Motor neuron (in vitro differentiated cells): ENCODE results near the gene TMEM120A. TPM values are rescaled to one million over a fixed set of nuclear protein-coding genes. Genes with fewer than 3 reads are reported as not detected.

ENCODE experiments used
- ATAC-seq, 8 experiments: fragments of 200-7000 bp; cut with Tn5 transposase; replicated peaks in 6 of 8; 2 replicates each; pipeline ENCODE4 v1.8.0; 2021; ENCODE audit warnings: mild to moderate bottlenecking in 8 of 8, moderate library complexity in 8 of 8
- H3K27ac ChIP-seq, 2 donors: fragments of 250-450 bp; sonication (Bioruptor Pico); 2 replicates each; pipeline ENCODE4 v1.9.0; 2021; ENCODE audit warnings: antibody characterized with exemption in 2 of 2, mild to moderate bottlenecking in 2 of 2, moderate library complexity in 1 of 2
- H3K4me1 ChIP-seq, 2 donors: fragments of 250-450 bp; sonication (Bioruptor Pico); replicated peaks in 1 of 2; 2 replicates each; pipeline ENCODE4 v1.6.1; 2021; ENCODE audit warnings: antibody characterized with exemption in 2 of 2, mild to moderate bottlenecking in 2 of 2, moderate library complexity in 1 of 2
- H3K4me3 ChIP-seq, 5 donors: fragments of 250-450 bp; sonication (Bioruptor Pico); 2 replicates each; pipeline ENCODE4 v1.9.0; 2021; ENCODE audit warnings: antibody characterized with exemption in 5 of 5, mild to moderate bottlenecking in 5 of 5, moderate library complexity in 4 of 5
- WGBS, 10 experiments: fragments of 450-650 bp; shearing (Covaris generic); methylation state at CpG; one replicate each; pipeline ENCODE4 v1.0.0; 2022; 5-methylcytosine and 5-hydroxymethylcytosine counted together
- in situ Hi-C, 9 experiments: fragments of 400-800 bp; cut with MboI; loops; one replicate each; pipeline ENCODE4 v1.15.0; 2021; ENCODE audit warnings: low sequenced_read_pairs in 9 of 9, low pct_unique_long_range_greater_than_20kb in 2 of 9; ENCODE audit not compliant: unreplicated experiment in 9 of 9
- total RNA-seq, 8 experiments: library from RNA; unstranded; fragments of 300-600 nt; gene quantifications; 2 replicates each; pipeline versions ENCODE4 v1.2.3 to v1.2.4, GENCODE V29; 2022

TMEM120A gene
- total RNA-seq, 8 experiments from 2014 or later = 17.6 to 29.8 (median 22.3) TPM

DNA sequence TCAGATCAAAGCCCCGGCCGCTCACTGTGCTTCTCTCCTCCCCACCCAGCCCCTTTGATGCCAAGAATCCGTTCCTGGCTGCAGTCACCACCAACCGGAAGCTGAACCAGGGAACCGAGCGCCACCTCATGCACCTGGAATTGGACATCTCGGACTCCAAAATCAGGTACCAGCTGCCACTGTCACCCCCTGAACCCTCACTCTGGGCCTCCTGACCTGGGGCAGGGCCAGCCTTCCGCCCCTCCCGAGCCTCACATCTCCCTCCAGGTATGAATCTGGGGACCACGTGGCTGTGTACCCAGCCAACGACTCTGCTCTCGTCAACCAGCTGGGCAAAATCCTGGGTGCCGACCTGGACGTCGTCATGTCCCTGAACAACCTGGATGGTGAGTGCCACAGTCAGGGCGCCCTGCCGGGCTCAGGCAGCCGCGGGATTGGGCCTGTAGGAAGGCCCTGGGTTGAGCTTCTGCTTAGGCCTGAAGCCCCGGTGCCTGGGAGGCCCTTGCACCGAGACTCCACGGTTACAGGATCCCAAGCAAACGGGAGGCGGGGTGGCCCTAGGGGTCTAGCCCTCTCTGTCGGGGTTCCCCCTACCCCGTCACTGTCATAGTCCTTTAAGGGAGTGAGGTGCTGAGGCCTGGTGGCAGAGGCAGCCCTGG is 10.8 kb downstream of the TMEM120A start:
- WGBS, 10 experiments = 80 to 92% (median 89%) methylated on average over 2 to 5 of the region's 26 CpGs; no CpG with 5 or more reads in 7 of the 10 experiments
- no peaks in the 10 kb centered on the region for H3K4me1 ChIP-seq
- in situ Hi-C loops = no loop called here
- no peak overlapping the region for H3K4me3 ChIP-seq
- no peak overlapping the region for H3K27ac ChIP-seq
- ATAC-seq = no peak

DNA sequence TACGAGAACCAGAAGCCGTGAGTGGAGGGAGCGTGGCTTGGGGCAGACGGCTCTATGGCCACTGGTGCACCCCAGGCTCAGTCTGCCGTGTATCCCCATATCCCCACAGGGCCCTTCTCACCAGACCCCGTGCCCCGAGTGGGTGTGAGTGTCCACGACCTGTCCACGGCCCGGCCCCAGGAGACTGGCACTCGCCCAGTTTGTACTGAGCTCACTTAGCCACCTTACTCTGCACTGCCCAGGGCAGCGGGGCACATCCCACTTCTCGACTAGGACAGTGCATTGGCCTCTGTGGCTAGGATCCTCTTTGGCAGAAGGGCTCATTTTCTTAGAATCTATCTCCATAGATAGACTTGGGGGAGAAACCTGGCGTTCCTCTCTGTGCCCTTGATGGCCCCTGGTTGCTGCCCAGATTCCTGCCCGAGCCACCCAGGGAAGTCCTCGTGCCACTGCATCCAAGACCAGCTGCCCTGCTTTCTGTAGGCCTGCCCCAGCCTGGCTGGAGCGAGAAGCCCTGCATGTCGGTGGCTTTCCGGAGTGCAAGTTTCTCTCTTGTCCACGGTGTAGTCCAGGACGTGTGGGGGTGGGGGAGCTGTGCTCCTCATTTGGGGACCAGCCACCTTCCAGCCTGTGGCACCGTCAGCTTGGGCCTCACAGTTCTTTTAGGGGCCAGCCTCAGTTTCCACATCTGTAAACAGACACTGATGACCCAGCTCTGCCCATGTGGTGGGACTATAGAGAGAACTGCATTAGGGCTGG is 11.9 kb downstream of the TMEM120A start:
- 77 to 100% (median 94%) methylated on average over 1 to 8 of the region's 22 CpGs; no CpG with 5 or more reads in 5 of the 10 experiments for WGBS, 10 experiments
- no peak for ATAC-seq
- peaks cover 5 to 7% of the 10 kb centered on the region in 2 donors for H3K4me1 ChIP-seq
- in situ Hi-C loops = no loop called here
- no peak overlapping the region for H3K27ac ChIP-seq
- no peak overlapping the region for H3K4me3 ChIP-seq

DNA sequence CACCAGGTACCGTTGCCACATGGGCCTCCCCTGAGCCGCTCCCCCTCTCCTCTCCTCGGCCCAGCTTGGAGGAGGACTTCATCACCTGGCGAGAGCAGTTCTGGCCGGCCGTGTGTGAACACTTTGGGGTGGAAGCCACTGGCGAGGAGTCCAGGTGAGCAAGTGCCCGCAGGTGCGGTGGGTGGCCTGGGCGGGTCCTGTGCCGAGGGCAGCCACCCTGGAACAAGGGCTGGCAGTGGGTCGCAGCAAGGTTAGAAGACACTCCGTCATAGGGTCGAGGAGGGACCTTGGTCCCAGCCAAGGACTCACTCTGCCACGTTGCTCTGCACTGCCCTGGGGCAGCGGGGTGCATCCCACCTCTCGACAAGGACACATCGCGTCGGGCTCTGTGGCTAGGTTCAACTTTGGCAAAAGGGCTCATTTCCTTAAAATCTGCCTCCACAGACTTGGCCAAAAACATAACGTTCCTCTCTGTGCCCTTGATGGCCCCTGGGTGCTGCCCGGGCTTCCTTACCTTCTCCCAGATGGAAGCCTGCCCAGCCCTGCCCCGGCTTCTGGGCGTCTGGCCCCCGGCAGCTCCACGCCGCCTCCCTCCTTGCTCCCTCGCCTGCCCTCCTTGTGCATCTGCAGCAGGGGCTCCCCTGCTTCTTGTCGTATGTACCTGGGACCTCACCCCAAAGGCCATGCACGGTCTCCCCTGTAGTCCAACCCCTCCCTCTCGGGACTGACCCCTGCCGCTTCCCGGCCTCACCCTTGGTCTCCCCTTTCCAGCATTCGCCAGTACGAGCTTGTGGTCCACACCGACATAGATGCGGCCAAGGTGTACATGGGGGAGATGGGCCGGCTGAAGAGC is 12.7 kb downstream of the TMEM120A start:
- in situ Hi-C loops = no loop called here
- WGBS, 10 experiments = 40 to 100% (median 100%) methylated on average over 1 to 2 of the region's 38 CpGs; no CpG with 5 or more reads in 6 of the 10 experiments
- Histone ChIP-seq H3K4me3 (no peak overlapping the region), H3K27ac (no peak overlapping the region), H3K4me1 (peaks cover 5 to 9% of the 10 kb centered on the region in 2 donors)
- no peak for ATAC-seq

DNA sequence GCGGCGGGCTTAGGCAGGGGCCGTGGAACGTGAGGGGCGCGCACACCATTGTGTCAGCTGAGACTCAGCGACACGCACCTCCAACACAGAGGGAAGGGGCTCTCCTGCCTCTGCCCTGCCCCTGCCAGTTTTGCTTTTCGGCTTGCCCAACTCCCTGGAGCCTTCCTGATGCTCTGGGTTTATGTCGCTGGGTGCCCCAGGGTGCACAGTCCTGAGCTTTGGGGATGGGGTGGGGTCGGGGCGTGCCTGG is 13.3 kb downstream of the TMEM120A start:
- no peak for ATAC-seq
- in situ Hi-C loops = no loop called here

DNA sequence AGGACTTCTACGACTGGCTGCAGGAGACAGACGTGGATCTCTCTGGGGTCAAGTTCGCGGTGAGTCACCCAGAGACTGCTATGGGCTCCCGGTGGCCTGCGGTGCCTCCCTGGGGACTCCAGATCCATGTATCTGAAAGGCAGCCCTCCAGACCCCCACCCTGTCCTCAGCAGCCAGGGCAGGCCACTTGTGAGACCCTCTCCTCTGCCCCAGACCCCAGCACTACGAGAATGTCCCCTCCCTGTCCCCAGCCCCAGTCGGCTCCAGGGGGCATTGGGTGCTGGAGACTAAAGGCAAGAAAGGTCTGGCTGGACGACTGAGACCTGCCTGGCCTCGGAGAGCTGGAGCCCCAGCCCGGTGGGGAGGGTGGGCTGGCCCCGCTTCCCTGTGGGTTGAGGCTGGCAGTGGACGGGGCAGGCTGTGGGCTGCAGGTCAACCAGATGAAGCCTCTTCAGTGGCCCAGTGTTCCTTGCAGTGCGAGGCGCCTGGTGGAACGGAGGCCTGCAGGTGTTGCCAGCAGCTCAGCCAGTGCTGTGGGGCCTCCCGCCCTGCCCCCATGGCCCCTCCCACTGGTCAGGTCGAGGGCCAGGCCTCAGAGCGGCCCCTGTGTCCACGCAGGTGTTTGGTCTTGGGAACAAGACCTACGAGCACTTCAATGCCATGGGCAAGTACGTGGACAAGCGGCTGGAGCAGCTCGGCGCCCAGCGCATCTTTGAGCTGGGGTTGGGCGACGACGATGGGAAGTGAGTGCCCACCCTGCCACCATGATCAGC is 13.8 kb downstream of the TMEM120A start:
- peaks cover 5 to 9% of the 10 kb centered on the region in 2 donors for H3K4me1 ChIP-seq
- H3K4me3 ChIP-seq = no peak overlapping the region
- 83 to 100% (median 91%) methylated on average over 1 to 11 of the region's 29 CpGs; no CpG with 5 or more reads in 6 of the 10 experiments for WGBS, 10 experiments
- in situ Hi-C loops = no loop called here
- no peak overlapping the region for H3K27ac ChIP-seq
- no peak for ATAC-seq

More for the DNA sequence above, 13.3 kb downstream of the TMEM120A start:
- H3K4me1 ChIP-seq = peaks cover 5 to 9% of the 10 kb centered on the region in 2 donors
- H3K4me3 ChIP-seq = no peak overlapping the region
- no peak overlapping the region for H3K27ac ChIP-seq
- WGBS, 10 experiments = 100% methylated on average over 2 to 5 of the region's 12 CpGs; no CpG with 5 or more reads in 8 of the 10 experiments

DNA sequence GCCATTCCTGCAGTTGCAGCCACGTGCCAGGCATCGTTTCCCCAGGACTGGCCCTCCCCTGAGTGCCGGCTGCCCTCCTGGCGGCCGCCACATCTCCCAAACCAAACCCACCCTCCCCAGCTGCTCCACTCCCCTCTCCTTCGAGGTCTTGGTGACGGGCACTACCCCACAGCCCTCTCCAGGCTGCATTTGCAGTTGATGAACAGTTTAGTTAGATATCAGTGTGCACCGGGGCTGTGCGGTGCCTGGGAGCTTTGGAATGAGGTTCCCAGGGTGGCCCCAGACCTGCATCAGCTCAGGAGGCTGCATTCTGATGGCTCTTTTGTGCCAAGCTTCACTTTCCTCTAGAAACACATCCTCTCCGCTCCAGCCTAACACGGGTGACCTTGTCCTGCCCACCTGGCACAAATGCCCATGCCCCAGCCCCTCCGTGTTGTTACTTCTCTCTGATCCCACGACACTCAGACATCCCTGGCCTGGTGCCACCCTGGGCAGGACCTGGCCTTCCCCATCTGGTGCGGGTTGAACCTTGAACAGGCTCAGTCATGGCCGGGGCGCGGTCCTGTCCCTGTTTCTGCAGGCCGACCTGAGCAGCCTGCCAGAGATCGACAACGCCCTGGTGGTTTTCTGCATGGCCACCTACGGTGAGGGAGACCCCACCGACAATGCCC is 14.5 kb downstream of the TMEM120A start:
- peak in 1 of 8 experiments; percentile 14 for ATAC-seq
- in situ Hi-C loops = no loop called here
- Histone ChIP-seq H3K27ac (no peak overlapping the region), H3K4me3 (no peak overlapping the region), H3K4me1 (peaks cover 5 to 9% of the 10 kb centered on the region in 2 donors)
- WGBS, 10 experiments = 59 to 98% (median 74%) methylated on average over 1 to 11 of the region's 22 CpGs; no CpG with 5 or more reads in 5 of the 10 experiments

DNA sequence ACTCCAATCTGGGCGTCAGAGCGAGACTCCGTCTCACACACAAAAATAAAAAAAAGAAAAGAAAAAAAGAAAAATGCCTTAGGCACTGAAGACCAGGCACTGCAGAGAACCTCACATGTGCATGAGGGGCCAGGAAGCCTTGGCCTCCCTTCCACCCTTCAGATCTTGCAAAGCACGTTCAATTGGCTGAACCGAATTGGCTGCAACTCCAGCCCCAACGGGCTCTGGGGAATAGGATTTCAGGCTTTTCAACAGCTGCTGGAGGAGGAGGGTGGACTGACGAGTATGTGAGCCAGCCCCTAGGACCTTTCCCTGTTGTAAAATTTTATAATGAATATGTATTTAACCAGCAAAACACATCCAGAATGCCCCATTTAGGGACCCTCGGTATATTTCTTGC is 16.7 kb downstream of the TMEM120A start:
- WGBS, 10 experiments = 12 to 100% (median 60%) methylated on average over 1 to 7 of the region's 8 CpGs; no CpG with 5 or more reads in 1 of the 10 experiments

DNA sequence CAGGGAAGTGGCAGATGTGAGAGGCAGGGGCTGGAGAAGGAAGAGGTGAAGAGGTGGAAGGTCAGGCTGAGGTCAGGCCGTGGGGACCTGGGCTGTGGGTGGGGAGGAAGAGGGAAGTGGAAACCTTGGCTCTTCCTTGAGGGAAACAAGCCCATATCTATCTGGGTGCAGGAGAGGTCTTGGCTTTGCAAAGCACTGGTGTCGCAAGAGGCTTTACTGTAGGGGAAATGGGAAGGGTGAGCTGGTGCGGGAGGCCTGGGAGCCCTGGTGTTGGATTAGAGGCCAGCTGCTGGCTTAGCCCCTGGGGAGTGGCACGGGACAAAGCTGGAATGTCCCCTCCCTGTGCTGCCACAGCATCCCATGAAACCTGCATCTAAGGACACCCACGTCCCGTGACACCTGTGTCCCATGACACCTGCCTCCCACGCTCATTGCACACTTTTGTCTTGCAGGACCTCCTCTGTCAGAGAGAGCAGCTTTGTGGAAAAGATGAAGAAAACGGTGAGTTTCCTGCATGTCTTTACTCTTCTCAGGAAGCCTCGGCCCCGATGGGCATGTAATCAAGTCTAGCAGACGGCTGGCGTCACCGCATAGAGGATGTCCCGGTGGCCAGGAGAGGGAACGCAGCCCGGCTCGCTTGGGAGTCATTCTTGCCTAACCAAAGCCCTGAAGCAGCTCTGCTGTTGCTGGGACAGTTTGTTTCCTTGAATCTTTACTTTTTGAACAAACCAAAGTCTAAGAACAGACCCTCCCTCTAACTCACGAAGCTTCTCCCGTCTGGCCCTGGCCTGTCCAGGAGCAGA is 22.2 kb downstream of the TMEM120A start:
- H3K27ac ChIP-seq = peak overlapping the region in 1 of 2 donors; percentile 68
- no peak for ATAC-seq

More for the DNA sequence above, 16.7 kb downstream of the TMEM120A start:
- Histone ChIP-seq H3K27ac (no peak overlapping the region), H3K4me1 (peaks cover 5 to 9% of the 10 kb centered on the region in 2 donors), H3K4me3 (no peak overlapping the region)
- in situ Hi-C loops = no loop called here
- ATAC-seq = peak in 2 of 8 experiments; percentile 22 to 92

DNA sequence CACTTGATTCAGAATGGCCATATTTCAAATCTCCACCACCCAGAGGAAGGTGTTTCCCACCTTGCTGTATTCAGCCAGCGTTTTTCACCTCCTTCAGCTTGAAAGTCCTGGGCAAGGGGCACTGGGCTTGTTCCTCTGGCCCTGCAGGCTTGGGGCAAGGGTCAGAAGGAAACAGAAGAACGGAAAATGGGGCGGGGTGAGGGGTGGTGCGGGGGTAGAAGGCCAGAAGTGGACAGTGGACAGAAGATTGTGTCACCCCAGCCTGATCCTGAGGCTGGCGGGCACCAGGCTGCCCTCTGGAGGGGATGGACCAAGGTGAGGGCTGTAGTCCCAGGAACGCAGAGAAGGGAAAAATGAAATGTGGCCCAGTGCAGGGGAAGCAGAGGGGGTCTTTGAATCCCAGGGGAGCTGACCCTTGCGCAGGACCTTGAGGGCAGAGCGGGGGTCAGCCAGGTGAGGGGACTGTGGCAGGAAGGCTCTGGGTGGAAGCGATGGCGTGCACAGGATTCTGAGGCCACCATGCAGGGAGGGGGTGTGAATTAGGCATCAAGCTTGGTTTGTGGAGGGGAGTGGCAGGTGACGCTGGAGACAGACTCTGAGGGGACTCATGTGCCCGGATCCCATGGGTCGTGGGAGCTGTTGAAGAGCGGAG is 23.0 kb downstream of the TMEM120A start:
- no peak for ATAC-seq
- Histone ChIP-seq H3K27ac (peak overlapping the region in 1 of 2 donors; percentile 68), H3K4me3 (no peak overlapping the region), H3K4me1 (peaks cover 50 to 51% of the 10 kb centered on the region in 2 donors)
- WGBS, 10 experiments = 56 to 100% (median 80%) methylated on average over 1 to 7 of the region's 14 CpGs; no CpG with 5 or more reads in 5 of the 10 experiments
- in situ Hi-C loops = no loop called here

More for the DNA sequence above, 22.2 kb downstream of the TMEM120A start:
- Histone ChIP-seq H3K4me3 (no peak overlapping the region), H3K4me1 (peaks cover 43 to 44% of the 10 kb centered on the region in 2 donors)
- in situ Hi-C loops = no loop called here
- 65 to 95% (median 79%) methylated on average over 1 to 14 of the region's 19 CpGs; no CpG with 5 or more reads in 4 of the 10 experiments for WGBS, 10 experiments

DNA sequence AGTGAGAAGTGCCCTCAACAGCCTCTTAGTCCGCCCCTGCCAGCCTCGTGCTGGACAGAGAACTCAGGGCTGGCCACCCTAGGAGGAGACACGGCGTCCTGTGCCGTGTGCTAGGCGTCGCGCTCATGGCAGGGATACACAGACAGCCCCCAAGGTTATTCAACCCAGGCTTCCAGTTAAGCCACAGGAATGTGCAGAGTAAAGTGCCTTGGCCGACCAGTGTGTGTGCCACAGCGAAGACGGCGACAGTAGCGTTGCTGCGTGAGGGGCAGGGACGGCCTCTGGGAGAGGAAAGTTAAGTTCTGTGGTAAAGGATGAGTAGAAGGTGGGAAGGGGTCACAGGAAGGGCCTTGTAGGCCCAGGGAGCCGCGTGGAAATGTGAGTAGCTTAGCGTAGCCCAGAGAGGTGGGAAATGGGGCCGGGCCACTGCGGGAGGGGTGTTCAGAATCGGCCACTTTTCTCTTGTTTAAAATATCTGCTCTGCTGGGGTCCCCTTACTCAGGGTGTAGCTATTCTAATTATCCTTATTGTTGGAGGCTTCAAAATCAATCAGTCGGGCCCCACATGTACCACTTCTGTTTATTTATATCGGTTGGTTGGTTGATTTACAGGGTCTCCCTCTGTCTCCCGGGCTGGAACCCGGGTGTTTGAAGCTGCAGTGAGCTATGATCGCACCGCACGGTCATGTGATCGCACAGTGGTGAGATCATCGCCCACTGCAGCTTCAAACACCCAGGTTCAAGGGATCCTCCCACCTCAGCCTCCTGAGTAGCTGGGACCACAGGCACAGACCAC is 24.5 kb downstream of the TMEM120A start:
- peaks cover 65 to 67% of the 10 kb centered on the region in 2 donors for H3K4me1 ChIP-seq
- H3K27ac ChIP-seq = peak overlapping the region; percentile 58 to 81
- in situ Hi-C loops = no loop called here
- no peak overlapping the region for H3K4me3 ChIP-seq
- ATAC-seq = peak in 5 of 8 experiments; percentile 50 to 70 (median 62)
- WGBS, 10 experiments = 64 to 100% (median 88%) methylated on average over 5 to 16 of the region's 30 CpGs; no CpG with 5 or more reads in 4 of the 10 experiments
